Urothelium cell line (cell line): ENCODE measurements around the gene CCDC187.

Source experiments
- DNase-seq: peaks from one replicate; pipeline ENCODE4 v3.0.0; 2011; ENCODE audit warnings: low spot score, mixed read lengths
- FAIRE-seq: peaks from 2 replicates; lab custom pipeline; 2011; peaks lifted over from hg19 to GRCh38; lab: Jason Lieb, UNC

CCDC187 gene

DNA sequence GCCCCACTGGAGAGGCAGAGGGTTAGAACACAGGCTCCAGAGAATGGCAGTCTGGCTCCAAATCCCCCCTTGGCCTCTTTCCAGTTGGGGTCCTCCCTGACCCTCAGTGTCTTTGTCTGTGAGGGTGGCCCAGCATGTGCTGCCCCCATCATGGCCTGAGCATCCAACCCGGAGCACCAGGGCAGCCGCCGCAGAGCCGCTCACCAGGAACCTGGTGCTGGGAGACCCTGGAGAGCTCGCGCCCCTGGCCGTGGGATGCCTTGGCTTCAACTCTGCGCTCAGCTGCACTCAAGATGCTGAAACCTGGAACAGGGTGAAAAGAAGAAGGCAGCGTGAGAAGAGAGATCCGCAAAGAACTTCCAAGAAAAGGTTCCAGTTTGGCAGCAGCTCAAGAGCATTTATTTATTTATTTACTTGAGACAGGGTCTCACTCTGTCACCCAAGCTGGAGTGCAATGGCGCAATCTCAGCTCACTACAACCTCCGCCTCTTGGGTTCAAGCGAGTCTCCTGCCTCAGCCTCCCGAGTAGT, 3.8 kb downstream of the CCDC187 start:
- FAIRE-seq, result no peak
- no peak for DNase-seq

DNA sequence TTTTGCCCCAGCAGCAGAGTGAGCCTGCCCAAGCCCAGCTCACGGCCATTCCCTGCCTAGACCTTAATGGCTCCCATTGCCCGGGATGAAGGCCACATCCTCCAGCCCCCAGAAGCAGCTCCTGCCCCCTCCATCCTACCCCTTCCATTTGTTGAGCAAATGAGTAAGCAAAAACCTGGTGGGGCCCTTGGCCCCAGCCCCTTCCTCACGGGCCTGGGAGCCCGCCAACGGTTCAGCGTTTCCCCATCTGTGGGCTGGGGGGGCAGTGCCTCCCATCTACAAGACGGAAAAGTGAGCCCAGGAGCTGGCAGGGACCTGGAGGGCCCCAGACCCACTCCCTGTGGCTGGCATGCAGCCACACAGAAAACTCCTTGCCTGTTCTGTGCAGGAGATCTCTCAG, 4.4 kb downstream of the CCDC187 start:
- DNase-seq (no peak), FAIRE-seq (no peak)

DNA sequence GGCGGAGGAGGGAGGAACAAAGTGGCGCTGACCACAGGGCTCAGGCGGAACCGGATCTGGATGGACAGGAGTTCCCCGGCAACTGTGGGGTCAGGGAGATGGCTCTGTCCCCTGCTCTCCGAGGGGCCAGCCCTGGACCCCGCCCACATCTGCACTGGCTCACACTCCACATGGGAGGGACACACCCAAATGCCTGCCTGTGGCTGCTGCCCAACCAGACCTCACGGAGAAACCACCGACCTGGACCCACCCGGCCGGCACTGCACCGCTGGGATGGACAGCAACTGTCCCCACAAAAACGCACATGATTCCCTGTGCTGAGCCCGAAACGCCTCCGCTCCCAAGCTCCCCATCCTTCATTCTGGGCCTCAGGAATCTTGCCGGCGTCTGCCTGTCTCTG, 4.8 kb downstream of the CCDC187 start:
- FAIRE-seq (no peak), DNase-seq (no peak)

DNA sequence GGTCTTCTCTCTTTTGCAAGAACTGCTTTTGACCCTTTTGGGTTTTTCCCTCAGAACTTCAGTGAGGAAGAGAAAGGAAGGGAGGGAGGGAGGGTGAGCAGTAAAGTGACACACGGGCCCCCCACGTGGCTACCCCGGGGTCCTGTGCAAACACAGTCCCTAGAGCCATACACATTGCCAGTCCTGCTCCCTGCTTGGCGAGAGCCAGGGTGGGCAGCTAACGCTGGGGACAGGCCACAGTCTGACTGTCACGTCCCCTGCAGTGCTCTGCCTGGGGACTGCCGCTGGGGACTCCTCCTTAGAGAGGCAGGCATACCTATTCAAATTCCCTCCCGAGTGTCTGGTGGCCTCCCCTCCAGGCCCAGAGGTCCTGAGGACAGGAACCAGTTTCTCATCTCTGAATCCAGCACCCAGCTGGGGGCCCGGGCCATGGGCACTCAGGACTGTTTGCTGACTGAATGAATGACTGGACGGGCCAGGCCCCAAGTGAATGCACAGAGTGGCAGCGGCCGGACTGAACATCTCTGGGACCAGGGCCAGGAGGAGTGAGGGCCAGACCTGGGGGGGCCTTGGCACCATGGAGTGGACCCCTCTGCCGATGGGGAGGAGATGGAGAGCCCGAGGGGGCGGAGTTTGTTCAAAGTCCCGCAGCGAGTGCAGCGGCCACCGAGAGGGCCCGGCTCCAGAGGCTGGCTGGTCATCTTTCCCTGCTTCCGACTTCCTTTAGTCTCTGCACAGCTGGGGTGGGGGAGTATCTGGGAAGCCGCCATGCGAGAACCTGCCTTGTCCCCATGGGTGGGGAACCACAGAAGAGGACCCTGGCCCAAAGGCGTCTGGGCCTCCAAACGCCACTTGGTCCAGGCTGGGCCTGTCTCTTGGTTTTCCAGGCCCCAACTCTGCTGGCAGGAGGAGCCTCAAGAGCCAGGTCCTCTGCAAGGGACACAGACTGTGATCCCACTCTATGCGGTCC, 5.8 kb downstream of the CCDC187 start:
- FAIRE-seq (no peak), DNase-seq (no peak)

DNA sequence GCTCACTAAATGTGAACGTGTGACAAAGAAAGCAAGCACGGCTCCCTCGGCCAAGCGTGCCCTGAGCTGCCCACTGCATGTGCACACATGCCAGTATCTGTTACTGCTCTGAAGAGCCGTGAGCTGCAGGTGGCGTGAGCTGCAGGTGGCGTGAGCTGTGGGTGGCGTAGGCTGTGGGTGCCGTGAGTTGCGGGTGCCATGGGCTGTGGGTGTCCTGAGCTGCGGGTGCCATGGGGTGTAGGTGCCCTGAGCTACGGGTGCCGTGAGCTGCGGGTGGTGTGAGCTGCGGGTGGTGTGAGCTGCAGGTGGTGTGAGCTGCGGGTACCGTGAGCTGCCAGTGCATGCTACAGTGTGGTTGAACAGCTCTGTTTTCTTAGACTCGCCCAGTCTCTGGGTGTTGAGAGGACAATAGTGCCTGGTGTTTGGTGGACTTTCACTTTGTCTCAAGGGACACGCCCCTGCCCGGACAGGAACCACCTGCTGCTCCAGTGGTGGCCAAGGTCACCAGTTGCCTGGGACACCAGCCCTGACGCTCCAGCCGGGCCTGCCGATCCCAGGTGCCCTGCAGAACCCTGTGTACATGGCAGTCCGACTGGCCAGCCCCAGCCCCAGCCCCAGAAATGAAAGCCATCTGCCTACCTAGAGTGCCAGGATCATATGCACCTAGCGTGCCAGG, 6.7 kb downstream of the CCDC187 start:
- FAIRE-seq (no peak), DNase-seq (no peak)

DNA sequence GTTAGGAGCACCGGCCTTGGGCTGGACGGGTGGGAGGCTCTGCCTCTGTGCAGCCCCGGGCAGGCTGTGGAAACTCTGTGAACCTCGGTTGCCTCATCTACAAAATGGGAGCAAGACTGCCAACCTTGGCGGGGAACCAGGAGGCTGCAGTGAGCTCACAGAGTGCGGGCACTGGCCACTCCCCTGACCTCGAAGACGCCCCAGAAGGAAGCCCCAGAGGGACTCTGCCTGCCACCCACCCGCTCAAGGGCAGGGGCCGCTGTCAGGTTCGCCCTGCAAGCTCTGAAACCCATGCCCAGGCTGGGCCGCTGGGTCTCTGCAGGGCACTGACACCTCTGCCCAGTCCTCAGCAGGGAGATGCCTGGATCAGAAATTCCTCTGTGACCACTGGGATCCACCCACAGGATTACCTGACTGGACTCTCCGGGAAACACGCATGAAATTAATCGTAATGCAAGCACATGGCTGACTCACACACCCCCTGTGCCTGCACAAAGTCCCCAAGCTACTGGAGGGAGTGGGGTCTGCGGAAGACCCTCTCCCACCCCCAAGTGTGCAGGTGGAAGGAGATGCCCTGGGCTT, 7.4 kb downstream of the CCDC187 start:
- DNase-seq (no peak), FAIRE-seq (no peak)

DNA sequence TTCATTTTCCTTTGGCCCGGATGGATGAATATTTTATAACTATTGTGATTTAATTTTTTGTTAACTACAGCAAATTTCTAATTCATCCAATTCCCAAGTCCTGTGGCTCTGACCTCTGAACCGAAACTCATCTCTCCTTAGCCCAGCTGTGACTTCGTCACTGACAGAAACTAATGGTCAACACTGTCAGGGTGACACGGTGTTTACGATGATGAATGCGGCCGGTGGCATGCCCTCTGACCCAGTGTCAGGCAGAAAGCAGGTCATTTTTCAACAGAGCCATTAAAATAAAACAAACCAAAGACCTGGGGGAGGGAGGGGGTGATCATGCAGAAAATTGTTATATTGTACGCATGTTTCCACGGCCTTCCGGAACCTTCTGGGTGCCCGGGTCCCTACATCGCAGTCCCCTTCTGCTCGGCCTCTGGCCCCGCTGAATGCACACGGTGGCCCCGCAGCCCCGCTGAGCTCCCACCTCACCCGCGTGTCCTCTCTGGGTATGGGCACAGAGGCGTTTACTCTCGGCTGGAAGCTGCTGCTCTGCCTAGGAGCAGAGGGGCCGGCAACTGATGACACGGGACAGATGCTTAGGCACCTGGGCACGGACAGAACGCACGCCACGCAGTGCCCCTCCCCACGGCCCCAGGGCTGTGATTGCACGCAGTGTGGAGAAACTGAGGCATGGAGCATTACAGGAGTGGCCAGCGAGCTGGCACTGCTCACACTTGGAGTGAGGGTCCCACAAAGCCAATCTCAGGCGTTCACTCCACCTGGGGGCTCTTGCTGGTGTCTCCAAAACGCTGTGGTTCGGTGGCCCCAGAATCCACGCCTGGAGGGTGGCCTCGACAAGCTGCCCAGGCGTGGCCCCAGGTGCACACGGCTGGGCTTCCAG, 8.1 kb downstream of the CCDC187 start:
- no peak for FAIRE-seq
- no peak for DNase-seq

DNA sequence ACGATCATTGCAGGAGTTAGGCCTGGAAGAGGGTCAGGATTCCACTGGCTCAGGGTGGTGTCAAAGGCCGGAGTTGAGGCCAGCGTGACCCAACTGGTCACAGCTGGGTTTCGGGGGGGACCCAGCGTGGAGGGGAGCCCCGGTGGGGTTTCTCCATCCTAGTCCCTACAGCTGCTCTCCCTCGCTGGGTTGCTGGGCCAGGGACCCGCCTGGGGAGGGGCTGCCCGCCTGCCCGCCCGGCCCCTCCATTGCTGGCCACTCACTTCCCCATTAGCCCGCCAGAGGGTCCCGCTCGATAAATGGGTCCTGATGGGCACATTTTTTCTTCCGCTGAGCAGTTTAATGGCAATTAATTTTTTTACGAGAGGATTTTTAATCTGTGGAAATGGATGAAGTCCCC, 8.8 kb downstream of the CCDC187 start:
- no peak for DNase-seq
- no peak for FAIRE-seq

DNA sequence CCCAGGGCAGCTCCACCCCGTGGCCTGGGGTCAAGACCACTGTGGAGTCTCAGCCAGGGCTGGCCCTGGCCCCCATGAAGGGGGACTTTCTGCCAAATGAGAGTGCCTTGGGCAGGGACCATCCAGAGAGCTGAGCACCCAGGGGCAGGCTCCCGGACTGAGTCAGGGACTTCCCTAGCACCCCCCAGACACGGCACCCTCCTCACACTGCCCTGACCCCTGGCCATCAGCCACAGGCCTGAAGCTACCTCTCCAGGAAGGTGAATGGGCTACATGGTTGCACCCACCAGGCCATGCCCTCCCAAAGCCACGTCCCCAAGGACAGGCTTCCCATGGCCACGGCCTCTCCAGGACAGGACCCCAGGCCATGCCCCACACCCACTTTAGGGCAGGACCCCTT, 9.5 kb downstream of the CCDC187 start:
- FAIRE-seq, result no peak

DNA sequence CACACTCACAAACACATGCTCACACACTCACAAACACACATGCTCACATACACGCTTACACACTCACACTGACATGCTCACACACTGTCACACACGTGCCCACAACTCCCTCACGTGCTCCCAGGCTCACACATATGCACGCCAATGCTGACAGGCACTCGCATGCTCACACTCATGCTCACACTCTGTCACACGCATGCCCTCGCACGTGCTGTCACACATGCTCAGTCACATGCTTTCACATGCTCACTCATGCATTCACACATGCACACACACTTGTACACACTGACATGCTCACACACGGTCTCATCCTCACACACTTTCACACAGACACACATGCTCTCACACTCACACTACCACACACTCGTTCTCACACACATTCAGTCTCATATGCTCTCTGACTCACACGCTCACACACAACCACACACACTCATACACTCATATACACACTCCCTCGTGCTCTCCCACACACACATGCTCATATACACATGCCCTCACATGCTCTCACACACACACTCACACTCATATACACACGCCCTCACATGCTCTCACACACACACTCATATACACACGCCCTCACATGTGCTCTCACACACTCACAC, 10.3 kb downstream of the CCDC187 start:
- no peak for FAIRE-seq

More for the DNA sequence above, 9.5 kb downstream of the CCDC187 start:
- DNase-seq, result no peak

DNA sequence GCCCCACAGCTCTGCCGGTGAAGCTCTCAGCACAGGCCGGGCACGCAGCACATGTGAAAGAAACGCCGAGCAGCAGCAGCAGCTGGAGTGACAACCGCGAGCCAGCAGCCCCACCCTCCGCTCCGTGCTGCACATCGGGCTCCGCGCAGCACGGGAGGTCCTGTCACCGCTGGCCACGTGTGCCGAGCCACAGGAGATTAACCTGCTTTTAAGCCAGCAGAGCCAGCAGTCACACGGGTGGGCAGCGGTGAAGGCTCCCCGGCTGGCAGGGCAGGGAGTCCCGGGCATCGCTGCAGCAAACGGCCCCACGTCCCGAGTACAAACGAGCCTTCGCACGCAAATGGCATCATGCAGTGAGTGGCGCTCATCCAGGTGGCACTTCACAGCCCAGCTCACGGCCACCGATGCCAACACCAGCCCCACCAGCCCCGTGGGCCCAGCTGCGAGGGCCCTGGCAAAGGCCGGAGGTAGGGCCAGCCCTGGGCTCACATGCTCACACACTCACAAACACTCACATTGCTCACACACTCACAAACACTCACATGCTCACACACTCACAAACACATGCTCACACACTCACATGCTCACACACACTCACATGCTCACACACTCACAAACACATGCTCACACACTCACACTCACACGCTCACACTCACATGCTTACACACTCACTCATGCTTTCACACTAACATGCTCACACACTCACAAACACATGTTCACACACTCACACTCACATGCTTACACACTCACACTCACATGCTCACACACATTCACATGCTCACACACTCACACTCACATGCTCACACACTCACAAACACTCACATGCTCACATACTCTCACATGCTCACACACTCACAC, 11.1 kb downstream of the CCDC187 start:
- DNase-seq, result no peak
- no peak for FAIRE-seq

More for the DNA sequence above, 10.3 kb downstream of the CCDC187 start:
- DNase-seq, result no peak

DNA sequence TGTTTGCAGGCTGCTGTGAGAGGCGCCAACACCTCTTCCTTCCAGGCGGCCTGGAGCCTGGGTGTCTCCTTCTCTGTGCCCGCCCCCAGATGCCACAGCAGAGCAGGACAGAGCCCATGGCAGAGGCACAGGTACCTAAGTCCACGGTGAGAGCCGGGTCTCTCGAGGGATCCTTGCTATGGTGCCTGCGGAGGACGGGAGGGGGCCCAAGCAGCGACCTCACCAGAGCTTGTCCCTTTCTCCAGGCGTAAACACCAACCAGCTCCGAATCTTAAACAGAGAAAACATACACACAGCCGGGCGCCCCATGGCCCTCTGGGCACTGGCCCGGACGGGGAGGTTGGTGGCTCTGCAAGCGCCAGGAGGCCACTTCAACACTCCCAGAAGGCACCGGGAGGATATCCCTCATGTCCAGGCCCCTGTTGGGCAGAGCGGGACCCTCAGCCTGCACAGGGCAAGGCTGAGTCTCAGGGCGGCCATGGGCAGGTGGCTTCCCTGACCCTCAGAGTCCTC, 11.8 kb downstream of the CCDC187 start:
- FAIRE-seq (no peak), DNase-seq (no peak)

DNA sequence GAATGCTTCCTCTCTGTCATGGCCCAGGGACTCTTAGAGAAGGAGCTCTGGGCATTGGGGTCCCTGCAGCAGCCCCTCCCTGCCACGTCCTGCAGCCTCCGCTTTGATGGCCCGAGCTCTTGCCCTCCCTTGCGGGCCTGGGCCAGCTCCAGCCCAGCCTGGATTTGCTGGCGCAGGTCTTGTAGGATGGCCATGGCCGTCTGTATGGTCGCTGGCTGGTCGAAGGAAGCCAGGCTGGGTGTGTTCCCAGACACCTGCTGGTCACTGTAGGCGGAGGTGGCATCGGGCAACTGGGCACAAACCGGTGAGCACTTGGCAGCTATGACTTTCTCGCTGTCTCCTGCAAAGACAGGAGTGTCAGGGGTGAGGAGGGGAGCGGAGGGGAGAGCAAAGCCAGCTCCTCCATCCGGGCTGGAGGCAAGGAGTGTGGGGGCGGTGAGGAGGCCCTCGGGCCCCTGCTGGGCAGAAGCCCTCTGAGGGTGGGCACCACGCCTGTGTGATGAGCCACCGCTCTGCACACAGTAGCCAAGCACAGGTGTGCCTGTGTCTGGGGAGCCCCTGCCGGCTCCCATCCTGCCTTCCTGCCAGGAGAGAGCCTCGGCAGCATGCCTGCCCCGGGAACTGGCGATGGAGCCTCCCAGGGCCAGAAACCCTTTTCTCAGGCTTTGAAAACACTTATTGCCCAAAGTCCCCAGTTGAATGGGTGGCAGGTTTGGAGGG, 12.4 kb downstream of the CCDC187 start:
- no peak for DNase-seq
- FAIRE-seq, result no peak

DNA sequence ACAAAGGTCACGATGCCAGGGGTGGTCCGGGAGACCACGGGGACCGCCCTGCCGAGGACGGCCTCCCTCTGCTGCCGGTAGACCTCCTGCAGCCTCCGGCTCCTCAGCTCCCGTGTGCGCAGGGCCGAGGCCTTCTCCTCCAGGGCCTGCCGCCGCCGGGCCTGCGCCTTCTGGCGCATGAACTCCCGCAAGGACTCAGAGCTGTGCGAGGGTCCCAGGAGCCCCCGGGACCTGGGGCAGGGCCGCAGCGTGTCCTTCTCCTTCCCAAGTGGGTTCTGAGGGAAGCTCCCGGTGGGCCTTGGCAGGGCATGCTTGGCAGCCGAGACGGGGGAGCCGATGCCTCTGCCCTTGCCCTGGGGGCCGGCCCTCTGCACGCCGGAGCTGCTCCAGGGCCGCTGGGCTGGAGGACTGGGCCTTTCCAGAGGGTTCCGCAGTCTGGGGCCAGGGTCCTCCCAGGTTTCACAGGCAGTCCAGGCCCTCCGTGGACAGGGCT, 13.3 kb downstream of the CCDC187 start:
- FAIRE-seq (no peak), DNase-seq (no peak)

DNA sequence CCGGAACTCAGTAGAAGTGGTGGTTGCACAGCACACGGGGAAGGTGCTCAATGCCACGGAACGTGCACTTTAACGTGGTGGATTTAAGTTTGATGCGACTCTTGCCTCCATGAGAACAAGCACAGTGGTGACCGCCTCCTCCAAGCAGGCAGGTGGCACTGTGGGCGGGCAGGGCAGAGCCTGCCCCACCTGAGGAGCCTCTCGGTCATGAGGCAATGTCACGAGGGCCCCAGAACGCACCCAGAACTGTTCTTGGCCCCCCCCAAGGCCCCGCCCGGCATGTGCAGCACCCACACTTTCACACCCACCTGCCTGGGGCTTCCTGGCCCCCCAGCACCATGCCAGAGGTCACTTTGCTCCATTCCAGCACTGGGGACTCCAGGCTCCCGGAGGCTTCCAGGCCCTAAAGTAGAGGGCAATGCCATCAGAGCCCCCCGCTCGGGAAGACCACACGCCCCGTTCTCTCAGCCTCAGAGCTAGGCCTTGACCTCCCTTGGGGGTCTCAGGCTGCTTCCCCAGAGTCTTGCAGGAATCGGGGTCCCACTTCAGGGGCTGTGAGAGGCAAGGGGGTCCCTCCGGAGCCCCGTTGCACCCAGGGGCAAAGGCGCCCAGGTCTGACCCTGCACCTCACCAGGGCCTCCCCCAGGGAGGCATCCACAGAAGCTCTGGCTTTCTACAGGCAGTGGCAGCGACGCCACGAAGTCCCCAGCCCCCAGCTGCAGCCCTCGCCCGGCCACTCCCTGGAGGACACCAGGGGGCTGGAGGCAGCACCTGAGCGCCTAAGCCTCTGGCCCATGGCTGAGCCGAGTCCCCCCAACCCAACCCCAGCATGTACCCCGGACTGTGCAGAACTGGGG, 14.0 kb downstream of the CCDC187 start:
- DNase-seq (no peak), FAIRE-seq (no peak)

DNA sequence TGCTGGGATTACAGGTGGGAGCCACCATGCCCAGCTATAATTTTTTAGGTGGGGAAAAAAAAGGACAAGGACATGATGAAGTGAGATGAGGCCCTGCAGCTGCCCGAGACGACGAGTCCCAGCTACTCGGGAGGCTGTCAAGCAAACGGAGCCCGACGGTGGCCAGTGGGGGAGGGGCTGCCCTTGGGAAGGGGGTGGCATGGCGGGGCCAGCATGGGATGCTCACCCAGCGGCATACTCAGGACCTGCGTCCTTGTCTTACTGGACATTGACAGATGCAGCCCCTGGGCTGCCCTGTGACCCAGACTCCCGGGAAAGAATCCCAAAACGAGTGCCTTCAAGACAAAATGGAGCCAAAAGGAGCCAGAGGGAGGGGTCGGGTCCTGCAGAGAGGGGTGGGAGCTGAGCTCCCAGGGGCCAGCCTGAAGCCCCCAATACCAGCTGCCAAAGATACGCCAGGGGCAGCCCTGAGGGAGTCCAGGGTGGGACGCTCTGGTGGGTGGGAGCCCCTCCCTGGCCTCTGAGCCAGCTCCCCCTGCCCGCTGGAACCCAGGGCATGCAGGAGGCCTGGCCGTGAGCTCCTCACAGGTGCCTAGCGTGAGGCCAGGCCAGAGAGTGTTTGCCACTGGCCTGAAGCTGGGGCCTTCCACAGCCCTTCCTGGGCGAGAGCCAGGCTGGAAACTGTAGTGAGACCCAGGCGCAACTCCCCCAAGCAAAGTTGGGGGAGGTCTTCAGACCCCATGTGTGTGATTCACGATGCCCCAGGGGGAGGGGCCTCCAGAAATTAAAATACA, 15.7 kb downstream of the CCDC187 start:
- FAIRE-seq (no peak), DNase-seq (no peak)
